NCI-H1417 treated with DMSO at 0.1 percent for 48 hours (cell line): ENCODE data around the gene INSR.
"Not testable (repeated sequence)": the region's sequence is repeated elsewhere in the genome, so short reads cannot be mapped to it uniquely, and the experiment has no call there.

Source experiments
- DNase-seq: peaks from one replicate; lab custom pipeline; 2025; lab: John Stamatoyannopoulos, UW

INSR gene

GRCh38 chr19:7098701-7099596 lies 195.3 kb downstream of the INSR start:
- peak; percentile 91 for DNase-seq

- no peak for DNase-seq
These were observed 196.1 kb downstream of the INSR start for GRCh38 chr19:7098096-7098495.

- DNase-seq, result no peak
These were observed 205.2 kb downstream of the INSR start for GRCh38 chr19:7088999-7089398.

GRCh38 chr19:7083076-7083956 lies 210.9 kb downstream of the INSR start:
- DNase-seq, result no peak

- DNase-seq, result no peak
These were observed 216.2 kb downstream of the INSR start for GRCh38 chr19:7078008-7078407.

GRCh38 chr19:7076151-7076550 lies 218.1 kb downstream of the INSR start:
- DNase-seq, result no peak

GRCh38 chr19:7074705-7075282 lies 219.4 kb downstream of the INSR start:
- no peak for DNase-seq

- no peak for DNase-seq
These were observed 221.7 kb downstream of the INSR start for GRCh38 chr19:7072541-7072940.

GRCh38 chr19:7069904-7070226 lies 224.3 kb downstream of the INSR start:
- no peak for DNase-seq

- DNase-seq, result peak; percentile 88
These were observed 224.9 kb downstream of the INSR start, which contains the start of gene ZNF557 for GRCh38 chr19:7069042-7069903. ZNF557 (plus strand) TSS chr19:7069703; CDS start chr19:7075075, 5,372 bp downstream.

- no peak for DNase-seq
These were observed 225.6 kb downstream of the INSR start for GRCh38 chr19:7068599-7068998.

GRCh38 chr19:7067716-7068115 lies 226.5 kb downstream of the INSR start:
- no peak for DNase-seq

GRCh38 chr19:7067122-7067521 lies 227.1 kb downstream of the INSR start:
- not testable (repeated sequence) for DNase-seq

GRCh38 chr19:7063764-7064418 lies 230.3 kb downstream of the INSR start:
- no peak for DNase-seq

GRCh38 chr19:7063339-7063738 lies 230.9 kb downstream of the INSR start:
- DNase-seq, result no peak
